IPS-20b (cell line): ENCODE data around the gene BBS9.
"Not testable (repeated sequence)": the region's sequence is repeated elsewhere in the genome, so short reads cannot be mapped to it uniquely, and the experiment has no call there.

Source experiments
- H3K27ac ChIP-seq: one replicate; pipeline ENCODE4 v1.5.1; 2013; ENCODE audit warnings: low read length
- H3K27me3 ChIP-seq: 2 replicates; pipeline ENCODE4 v1.6.1; 2013; ENCODE audit warnings: mild to moderate bottlenecking, low read length, inconsistent platforms; ENCODE audit not compliant: insufficient read depth
- H3K36me3 ChIP-seq: 2 replicates; pipeline ENCODE4 v1.6.1; 2013; ENCODE audit warnings: low read depth, mild to moderate bottlenecking, inconsistent platforms, low read length, moderate library complexity; ENCODE audit not compliant: insufficient read depth
- H3K4me1 ChIP-seq: 2 replicates; pipeline ENCODE4 v1.6.1; 2013; ENCODE audit warnings: mild to moderate bottlenecking, control low read depth, inconsistent platforms, low read length, moderate library complexity; ENCODE audit not compliant: insufficient read depth
- H3K4me3 ChIP-seq: 2 replicates; pipeline ENCODE4 v1.5.1; 2013; ENCODE audit warnings: mild to moderate bottlenecking, low read length, inconsistent platforms
- H3K9ac ChIP-seq: 2 replicates; pipeline ENCODE4 v1.6.1; 2013; ENCODE audit warnings: low read depth, mild to moderate bottlenecking, inconsistent platforms, low read length, moderate library complexity
- H3K9me3 ChIP-seq: 2 replicates; pipeline ENCODE4 v1.6.1; 2013; ENCODE audit warnings: mild to moderate bottlenecking, low read depth, low read length, inconsistent platforms; ENCODE audit not compliant: insufficient read depth

BBS9 gene

DNA sequence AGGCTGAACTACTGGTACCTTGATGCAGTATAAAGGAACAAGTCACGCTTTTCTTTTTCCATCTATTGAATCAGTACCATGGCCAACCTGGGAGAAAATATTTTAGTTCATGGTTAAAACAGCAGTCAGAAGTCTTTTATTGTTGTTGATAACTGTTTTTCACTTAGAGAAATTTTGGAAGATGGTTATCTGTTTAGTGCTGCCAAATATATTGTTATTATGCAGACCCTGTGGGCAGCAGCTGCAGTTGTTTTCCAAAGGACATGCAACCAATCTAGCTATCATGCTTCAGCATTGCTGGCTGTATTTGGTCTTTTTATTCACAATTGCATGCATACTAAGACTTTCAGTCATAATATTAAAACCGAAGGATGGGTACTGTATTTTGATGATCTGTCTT is 169.5 kb downstream of the BBS9 start:
- Histone ChIP-seq H3K9ac (no peak overlapping the region), H3K9me3 (peaks cover 12% of the 10 kb centered on the region), H3K36me3 (no peaks in the 10 kb centered on the region), H3K27me3 (no peaks in the 10 kb centered on the region), H3K4me1 (no peaks in the 10 kb centered on the region), H3K27ac (no peak overlapping the region), H3K4me3 (no peak overlapping the region)

DNA sequence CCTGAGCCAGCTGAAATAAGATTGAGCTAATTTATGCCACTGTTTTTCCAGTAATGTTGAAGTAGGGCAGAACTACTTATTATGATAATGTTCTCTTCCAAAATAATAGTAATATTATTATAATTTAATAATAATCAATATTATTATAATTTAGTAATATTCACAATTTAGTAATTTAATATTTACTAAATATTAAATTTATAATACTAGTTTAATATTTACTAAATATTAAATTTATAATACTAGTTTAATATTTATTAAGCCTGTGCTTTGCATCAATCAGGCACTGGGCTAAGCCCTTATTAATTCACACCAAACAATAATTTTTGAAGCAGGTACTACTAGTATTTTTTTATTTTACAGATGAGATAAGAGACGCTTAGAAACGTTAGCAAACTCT is 170.1 kb downstream of the BBS9 start:
- Histone ChIP-seq H3K9ac (no peak overlapping the region), H3K27ac (no peak overlapping the region), H3K4me1 (no peaks in the 10 kb centered on the region), H3K36me3 (no peaks in the 10 kb centered on the region), H3K4me3 (no peak overlapping the region), H3K9me3 (peaks cover 14% of the 10 kb centered on the region), H3K27me3 (no peaks in the 10 kb centered on the region)

DNA sequence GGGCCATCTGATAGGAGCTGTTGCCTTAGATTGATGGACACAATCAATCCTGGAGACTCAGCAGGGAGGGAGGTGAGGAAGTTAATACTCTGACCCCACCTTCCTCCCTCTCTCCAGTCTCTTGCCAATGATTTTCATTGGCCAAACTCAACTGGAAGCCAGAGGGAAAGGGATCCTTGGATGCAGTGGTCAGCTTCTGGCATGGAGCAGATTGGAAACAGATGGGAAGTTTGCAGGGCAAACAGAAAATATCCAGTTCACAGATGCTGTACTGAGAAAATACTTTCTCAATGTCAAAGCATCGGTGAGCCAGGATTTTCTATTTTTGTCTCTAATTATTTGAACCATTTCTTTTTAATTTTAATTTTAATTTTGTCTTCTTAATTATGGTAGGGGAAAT is 170.8 kb downstream of the BBS9 start:
- H3K4me1 ChIP-seq, result no peaks in the 10 kb centered on the region
- H3K27me3 ChIP-seq, result no peaks in the 10 kb centered on the region
- no peak overlapping the region for H3K27ac ChIP-seq
- H3K36me3 ChIP-seq, result no peaks in the 10 kb centered on the region
- peaks cover 16% of the 10 kb centered on the region for H3K9me3 ChIP-seq
- H3K4me3 ChIP-seq, result no peak overlapping the region
- H3K9ac ChIP-seq, result no peak overlapping the region

DNA sequence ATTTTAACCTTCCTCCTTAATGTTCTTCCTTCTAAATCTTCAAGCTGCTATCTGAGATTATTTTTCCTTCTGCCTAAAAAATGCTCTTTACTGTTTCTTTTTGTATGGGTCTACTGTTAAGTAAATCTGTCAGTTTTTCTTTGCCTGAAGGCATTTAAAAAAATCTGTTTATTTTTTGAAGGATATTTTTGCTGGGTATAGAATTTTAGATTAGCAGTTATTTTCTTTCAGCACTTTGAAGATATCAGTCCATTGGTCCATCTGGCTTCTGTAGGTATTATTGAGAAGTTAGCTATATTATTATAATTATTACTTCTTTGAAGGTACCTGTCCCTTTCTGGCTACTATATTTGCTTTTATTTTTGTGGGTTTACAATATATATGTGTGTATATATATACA is 171.4 kb downstream of the BBS9 start:
- no peaks in the 10 kb centered on the region for H3K27me3 ChIP-seq
- no peak overlapping the region for H3K27ac ChIP-seq
- H3K9me3 ChIP-seq, result peaks cover 16% of the 10 kb centered on the region
- H3K4me1 ChIP-seq, result no peaks in the 10 kb centered on the region
- H3K4me3 ChIP-seq, result no peak overlapping the region
- no peaks in the 10 kb centered on the region for H3K36me3 ChIP-seq
- no peak overlapping the region for H3K9ac ChIP-seq

DNA sequence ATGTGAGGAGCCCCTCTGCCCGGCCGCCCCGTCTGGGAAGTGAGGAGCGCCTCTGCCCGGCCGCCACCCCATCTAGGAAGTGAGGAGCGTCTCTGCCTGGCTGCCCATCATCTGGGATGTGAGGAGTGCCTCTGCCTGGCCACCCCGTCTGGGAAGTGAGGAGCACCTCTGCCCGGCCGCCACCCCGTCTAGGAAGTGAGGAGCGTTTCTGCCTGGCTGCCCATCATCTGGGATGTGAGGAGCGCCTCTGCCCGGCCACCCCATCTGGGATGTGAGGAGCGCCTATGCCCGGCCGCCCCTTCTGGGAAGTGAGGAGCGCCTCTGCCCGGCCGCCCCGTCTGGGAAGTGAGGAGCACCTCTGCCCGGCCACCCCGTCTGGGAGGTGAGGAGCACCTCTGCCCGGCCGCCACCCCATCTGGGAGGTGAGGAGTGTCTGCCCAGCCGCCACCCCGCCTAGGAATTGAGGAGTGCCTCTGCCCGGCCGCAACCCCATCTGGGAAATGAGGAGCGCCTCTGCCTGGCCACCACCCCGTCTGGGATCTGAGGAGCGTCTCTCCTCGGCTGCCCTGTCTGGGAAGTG is 174.7 kb downstream of the BBS9 start:
- H3K4me1 ChIP-seq, H3K27me3 ChIP-seq, H3K9ac ChIP-seq, H3K36me3 ChIP-seq, H3K27ac ChIP-seq, H3K4me3 ChIP-seq: not testable (repeated sequence)
- H3K9me3 ChIP-seq, result peaks cover 16% of the 10 kb centered on the region

DNA sequence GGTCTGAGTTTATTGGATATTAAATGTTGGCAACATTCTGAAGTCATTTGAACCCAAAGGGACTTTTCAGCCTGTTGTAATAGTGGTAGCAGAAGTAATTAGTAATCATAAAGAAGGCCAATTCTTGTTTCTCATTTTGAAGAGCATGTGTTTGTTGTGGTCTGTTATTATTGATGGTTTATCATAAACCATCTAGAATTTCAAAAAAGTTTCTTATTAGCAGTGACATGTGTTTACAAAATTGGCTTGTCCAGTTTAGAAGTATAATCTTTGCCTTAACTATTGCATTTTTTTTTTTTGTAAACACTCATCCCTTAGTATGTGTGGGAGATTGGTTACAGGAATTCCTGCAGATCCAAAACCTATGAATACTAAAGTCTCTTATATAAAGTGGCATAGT is 177.8 kb downstream of the BBS9 start:
- Histone ChIP-seq H3K4me1 (no peaks in the 10 kb centered on the region), H3K9ac (no peak overlapping the region), H3K27me3 (no peaks in the 10 kb centered on the region), H3K4me3 (no peak overlapping the region), H3K36me3 (no peaks in the 10 kb centered on the region), H3K9me3 (peaks cover 4% of the 10 kb centered on the region; the same call in 1 of the 2 replicates), H3K27ac (no peak overlapping the region)

DNA sequence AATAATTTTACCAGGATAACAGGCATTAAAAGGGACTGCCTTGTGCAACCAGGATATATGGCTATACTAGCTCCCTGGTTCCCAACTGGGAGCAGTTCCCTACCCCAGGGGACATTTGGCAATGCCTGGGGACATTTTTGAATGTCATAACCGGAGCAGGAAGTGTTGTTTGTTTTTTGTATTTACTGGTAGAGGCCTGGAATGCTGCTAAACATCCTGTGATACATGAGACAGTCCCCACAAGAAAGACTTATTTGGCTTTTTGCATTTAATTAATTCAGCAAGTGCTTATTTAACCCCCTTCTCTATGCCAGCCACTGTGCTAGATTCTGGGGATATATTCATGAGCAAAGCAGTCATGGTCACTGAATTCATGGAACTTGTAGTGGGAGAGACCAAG is 181.2 kb downstream of the BBS9 start:
- no peaks in the 10 kb centered on the region for H3K27me3 ChIP-seq

DNA sequence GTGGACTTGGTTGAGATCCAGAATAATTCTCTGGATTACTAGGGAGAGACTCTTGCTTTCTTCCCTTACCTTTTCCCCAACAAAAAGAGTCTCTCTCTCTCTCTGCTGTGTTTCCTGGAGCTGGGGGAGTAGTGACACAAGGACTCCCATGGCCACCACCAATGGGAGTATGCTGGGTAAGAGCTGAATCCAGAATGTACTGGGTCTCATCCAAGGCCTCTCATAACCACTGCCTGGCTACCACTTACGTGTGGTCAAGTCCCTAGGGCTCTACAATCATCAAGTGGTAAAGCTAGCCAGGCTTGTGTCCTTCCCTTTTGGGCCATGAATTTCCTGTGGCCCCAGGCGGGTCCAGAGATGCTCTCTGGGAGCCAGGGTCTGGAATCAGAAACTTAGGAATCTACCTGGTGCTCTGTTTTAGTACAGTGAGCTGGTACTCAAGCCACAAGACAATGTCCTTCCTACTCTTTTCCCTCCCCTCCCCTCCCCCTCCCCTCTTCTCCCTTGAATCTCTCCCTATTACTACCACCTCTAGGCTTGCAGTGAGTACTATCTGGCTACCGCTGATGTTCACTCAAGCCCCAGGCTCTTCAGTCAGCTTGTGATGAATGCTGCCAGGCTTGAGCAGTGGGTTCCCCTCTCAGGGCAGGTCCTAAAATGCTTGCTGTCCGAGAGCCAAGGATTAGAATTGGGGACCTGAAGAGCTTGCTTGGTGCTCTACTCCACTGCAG is 196.6 kb downstream of the BBS9 start:
- Histone ChIP-seq H3K27me3 (no peaks in the 10 kb centered on the region), H3K27ac (no peak overlapping the region), H3K9me3 (no peaks in the 10 kb centered on the region), H3K36me3 (no peaks in the 10 kb centered on the region), H3K9ac (no peak overlapping the region), H3K4me3 (no peak overlapping the region), H3K4me1 (no peaks in the 10 kb centered on the region)

More for the DNA sequence above, 181.2 kb downstream of the BBS9 start:
- no peaks in the 10 kb centered on the region for H3K9me3 ChIP-seq
- no peak overlapping the region for H3K27ac ChIP-seq
- H3K4me3 ChIP-seq, result no peak overlapping the region
- H3K36me3 ChIP-seq, result no peaks in the 10 kb centered on the region
- H3K4me1 ChIP-seq, result no peaks in the 10 kb centered on the region
- H3K9ac ChIP-seq, result no peak overlapping the region

DNA sequence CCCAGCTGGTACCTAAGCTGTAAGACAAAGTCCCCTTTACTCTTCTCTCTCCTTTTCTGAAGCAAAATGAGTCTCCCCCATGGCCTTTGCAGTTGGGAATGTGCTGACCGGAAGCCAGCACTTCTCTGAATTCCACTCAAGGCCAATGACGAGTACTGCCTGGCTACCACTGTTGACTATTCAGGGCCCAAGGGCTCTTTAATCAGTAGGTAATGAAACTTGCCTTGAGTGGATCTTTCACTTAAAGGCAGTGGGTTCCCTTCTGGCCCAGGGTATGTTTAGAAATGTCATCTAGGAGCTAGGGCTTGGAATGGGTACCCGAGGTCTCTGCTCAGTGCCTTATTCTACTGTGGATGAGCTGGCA is 197.1 kb downstream of the BBS9 start:
- no peaks in the 10 kb centered on the region for H3K9me3 ChIP-seq
- no peak overlapping the region for H3K27ac ChIP-seq
- no peaks in the 10 kb centered on the region for H3K4me1 ChIP-seq
- no peak overlapping the region for H3K4me3 ChIP-seq
- H3K36me3 ChIP-seq, result no peaks in the 10 kb centered on the region
- no peak overlapping the region for H3K9ac ChIP-seq
- H3K27me3 ChIP-seq, result no peaks in the 10 kb centered on the region

DNA sequence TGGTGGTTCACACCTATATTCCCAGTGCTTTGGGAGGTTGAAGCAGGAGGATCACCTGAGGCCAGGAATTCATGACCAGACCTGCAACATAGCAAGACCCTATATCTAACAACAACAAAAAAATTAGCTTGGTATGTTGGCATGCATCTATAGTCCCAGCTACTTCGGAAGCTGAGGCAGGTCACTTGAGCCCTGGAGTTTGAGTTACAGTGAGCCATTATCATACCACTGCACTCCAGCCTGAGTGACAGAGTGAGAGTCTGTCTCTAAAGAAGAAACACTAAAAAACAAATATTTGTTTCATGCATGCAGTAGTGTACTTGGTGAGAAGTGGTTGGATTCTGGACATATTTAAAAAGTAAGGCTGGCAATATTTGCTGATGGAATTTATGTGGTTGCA is 198.1 kb downstream of the BBS9 start:
- Histone ChIP-seq H3K9me3 (no peaks in the 10 kb centered on the region), H3K36me3 (no peaks in the 10 kb centered on the region), H3K4me3 (no peak overlapping the region), H3K27me3 (no peaks in the 10 kb centered on the region), H3K9ac (no peak overlapping the region), H3K27ac (no peak overlapping the region), H3K4me1 (no peaks in the 10 kb centered on the region)

DNA sequence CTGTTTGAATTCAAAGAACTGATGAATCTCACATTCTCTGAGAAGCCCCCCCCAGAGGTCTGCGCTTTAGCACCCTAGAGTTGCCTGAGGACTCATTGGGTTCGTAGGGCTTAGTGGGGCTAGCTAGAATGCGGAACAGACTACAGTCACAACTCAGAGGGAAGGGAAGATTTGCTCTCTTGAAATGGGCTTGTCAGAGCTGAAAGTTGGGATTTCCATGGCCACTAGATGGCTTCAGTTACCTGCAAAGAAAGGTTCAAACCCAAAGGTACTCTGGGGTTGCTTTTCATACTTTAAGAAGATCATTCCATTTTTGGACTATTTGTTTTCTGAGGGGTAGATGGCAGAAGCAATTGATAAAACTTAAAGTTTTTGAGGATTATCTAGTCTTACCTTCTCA is 205.0 kb downstream of the BBS9 start:
- Histone ChIP-seq H3K27ac (no peak overlapping the region), H3K27me3 (no peaks in the 10 kb centered on the region), H3K4me3 (no peak overlapping the region), H3K36me3 (no peaks in the 10 kb centered on the region), H3K9me3 (no peaks in the 10 kb centered on the region), H3K9ac (no peak overlapping the region), H3K4me1 (no peaks in the 10 kb centered on the region)

DNA sequence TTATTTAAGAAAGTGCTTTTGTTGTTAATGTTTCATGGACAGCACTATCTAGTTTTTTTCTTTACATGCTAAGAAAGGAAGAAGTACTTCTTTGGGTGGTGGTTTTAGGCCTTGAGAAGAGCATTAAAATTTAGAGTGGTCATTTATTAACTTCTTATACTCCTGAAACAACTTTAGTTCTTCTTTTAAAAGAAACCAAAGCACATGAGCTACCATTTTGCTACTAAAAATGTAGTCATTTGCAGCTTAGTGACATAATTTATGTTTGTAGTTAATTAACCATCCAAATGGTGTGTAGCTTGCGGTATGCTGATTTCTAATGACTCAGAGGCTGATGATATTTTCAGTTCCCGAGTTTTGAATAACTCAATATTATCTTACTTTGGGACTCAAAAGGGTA is 207.5 kb downstream of the BBS9 start:
- Histone ChIP-seq H3K27ac (no peak overlapping the region), H3K4me3 (no peak overlapping the region), H3K9me3 (no peaks in the 10 kb centered on the region), H3K36me3 (no peaks in the 10 kb centered on the region), H3K4me1 (no peaks in the 10 kb centered on the region), H3K9ac (no peak overlapping the region), H3K27me3 (no peaks in the 10 kb centered on the region)
